Endothelial cell of umbilical vein (primary cell): ENCODE results near the gene GRIK1.

ENCODE experiments used
- MYC ChIP-seq: IDR thresholded peaks from one replicate; pipeline ENCODE4 v1.6.1; 2011; ENCODE audit warnings: mild to moderate bottlenecking, low read depth, low read length
- TF ChIP-seq, protein P1 (sequence below), 2 donors: IDR thresholded peaks; 1 replicate in 1 of 2; 2 replicates in 1 of 2; pipeline ENCODE4 v1.5.1; 2011; ENCODE audit warnings: low read length in 2 of 2, mild to moderate bottlenecking in 2 of 2, moderate library complexity in 2 of 2, control low read depth in 1 of 2, inconsistent platforms in 1 of 2, low read depth in 1 of 2; ENCODE audit not compliant: insufficient read depth in 1 of 2; ENCODE audit errors: extremely low read depth in 1 of 2
- TF ChIP-seq, protein P2 (sequence below): IDR thresholded peaks from 2 replicates; pipeline ENCODE4 v1.6.1; 2011; ENCODE audit not compliant: insufficient read depth, insufficient read length

DNA sequence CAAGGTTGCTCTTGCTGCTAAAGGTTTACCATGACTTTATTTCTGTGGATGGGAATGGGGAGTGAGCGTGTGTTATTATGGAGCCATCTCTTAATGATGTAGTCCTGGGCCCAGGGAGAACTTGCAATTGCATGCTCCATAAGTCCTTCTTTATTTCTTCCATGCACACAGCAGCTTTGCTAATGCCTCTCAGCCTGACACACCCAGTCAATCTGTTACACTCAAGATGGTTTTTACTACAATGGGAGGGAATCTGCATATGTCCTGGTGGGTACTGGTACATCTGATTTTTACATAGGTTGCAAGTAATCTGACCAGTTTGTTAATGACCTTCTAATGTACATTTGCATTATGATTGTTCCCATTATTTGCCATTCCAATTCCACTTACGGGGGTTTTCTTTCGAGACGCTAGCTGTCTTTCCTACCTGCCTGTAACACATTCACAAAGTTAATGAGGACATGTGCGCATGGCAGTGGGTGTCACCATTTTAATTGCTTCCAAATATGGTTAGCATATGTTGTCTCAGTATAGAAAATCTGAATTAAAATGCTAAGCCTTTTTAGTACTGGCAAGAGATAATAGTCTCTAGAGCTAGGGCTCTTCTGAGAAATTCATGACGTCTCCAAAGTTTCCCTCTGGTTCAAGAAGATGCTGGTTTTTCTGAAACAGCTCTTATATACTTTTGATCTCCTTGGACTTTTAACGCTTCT is 188.2 kb downstream of the GRIK1 start:
- TF ChIP-seq, protein P1, sequence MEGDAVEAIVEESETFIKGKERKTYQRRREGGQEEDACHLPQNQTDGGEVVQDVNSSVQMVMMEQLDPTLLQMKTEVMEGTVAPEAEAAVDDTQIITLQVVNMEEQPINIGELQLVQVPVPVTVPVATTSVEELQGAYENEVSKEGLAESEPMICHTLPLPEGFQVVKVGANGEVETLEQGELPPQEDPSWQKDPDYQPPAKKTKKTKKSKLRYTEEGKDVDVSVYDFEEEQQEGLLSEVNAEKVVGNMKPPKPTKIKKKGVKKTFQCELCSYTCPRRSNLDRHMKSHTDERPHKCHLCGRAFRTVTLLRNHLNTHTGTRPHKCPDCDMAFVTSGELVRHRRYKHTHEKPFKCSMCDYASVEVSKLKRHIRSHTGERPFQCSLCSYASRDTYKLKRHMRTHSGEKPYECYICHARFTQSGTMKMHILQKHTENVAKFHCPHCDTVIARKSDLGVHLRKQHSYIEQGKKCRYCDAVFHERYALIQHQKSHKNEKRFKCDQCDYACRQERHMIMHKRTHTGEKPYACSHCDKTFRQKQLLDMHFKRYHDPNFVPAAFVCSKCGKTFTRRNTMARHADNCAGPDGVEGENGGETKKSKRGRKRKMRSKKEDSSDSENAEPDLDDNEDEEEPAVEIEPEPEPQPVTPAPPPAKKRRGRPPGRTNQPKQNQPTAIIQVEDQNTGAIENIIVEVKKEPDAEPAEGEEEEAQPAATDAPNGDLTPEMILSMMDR (IDR thresholded peaks at IDR 0.05; ENCODE audit: extremely low read depth in 1 of 2, insufficient read depth in 1 of 2, low read depth in 1 of 2, low read length in 2 of 2) = no peak
- TF ChIP-seq MYC = no peak
- TF ChIP-seq, protein P2, sequence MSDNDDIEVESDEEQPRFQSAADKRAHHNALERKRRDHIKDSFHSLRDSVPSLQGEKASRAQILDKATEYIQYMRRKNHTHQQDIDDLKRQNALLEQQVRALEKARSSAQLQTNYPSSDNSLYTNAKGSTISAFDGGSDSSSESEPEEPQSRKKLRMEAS = no peak
